ENCODE measurements around the gene PRKCE. TPM values are rescaled to one million over a fixed set of nuclear protein-coding genes. Genes with fewer than 3 reads are reported as not detected.

Gene PRKCE
- total and polyA plus RNA-seq, 2 experiments from 2014 or later, result 0.94 to 1.2 TPM

DNA sequence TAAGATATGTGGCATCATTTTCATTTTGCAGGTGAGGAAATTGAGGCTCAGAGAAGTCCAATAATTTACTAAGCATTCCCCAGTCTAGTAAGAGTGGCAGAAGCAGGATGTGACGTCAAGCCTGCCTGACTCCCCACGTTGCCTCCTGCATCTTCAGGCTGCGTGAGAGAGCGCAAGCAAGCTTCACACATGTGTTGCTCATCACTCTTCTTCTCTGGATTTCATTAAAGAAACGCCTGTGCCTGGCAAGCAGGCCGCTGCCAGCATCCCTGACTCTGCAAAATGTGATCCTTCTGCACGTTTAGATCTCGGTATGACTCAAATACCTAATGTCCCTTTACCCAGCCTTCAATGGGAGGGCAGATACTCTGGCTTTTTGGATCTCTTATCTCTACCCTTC lies 96.8 kb downstream of the PRKCE start:
- H3K4me1 Mint-ChIP-seq, result peaks cover 9% of the 10 kb centered on the region; the same call in 2 of the 3 replicates
- Histone ChIP-seq H3K4me1 (ENCODE audit: insufficient read depth) (no peaks in the 10 kb centered on the region), H4K20me1 (replicated peaks; ENCODE audit: insufficient read depth) (no peaks in the 10 kb centered on the region), H3K4me3 (no peak overlapping the region), H3K79me2 (replicated peaks; ENCODE audit: insufficient read depth) (no peaks in the 10 kb centered on the region), H3F3A (replicated peaks; ENCODE audit: low read depth) (no peaks in the 10 kb centered on the region), H2AFZ (no peak overlapping the region), H3K27ac (ENCODE audit: low read depth) (no peak overlapping the region), H3K4me2 (no peak overlapping the region), H3K9me2 (ENCODE audit: insufficient read depth) (no peaks in the 10 kb centered on the region), H3K36me3 (ENCODE audit: insufficient read depth) (no peaks in the 10 kb centered on the region), H3K27me3 (ENCODE audit: insufficient read depth) (no peaks in the 10 kb centered on the region)
- no peak overlapping the region for H3K4me3 Mint-ChIP-seq
- no peak overlapping the region for H3K27ac Mint-ChIP-seq
- no peak for ATAC-seq
- DNase-seq (ENCODE audit: low spot score), result no peak
- H3K9me3 Mint-ChIP-seq, result peaks cover 13% of the 10 kb centered on the region
- peaks cover 3% of the 10 kb centered on the region; the same call in 2 of the 3 replicates for H3K36me3 Mint-ChIP-seq (ENCODE audit: low read depth)
- TF ChIP-seq, protein P1, sequence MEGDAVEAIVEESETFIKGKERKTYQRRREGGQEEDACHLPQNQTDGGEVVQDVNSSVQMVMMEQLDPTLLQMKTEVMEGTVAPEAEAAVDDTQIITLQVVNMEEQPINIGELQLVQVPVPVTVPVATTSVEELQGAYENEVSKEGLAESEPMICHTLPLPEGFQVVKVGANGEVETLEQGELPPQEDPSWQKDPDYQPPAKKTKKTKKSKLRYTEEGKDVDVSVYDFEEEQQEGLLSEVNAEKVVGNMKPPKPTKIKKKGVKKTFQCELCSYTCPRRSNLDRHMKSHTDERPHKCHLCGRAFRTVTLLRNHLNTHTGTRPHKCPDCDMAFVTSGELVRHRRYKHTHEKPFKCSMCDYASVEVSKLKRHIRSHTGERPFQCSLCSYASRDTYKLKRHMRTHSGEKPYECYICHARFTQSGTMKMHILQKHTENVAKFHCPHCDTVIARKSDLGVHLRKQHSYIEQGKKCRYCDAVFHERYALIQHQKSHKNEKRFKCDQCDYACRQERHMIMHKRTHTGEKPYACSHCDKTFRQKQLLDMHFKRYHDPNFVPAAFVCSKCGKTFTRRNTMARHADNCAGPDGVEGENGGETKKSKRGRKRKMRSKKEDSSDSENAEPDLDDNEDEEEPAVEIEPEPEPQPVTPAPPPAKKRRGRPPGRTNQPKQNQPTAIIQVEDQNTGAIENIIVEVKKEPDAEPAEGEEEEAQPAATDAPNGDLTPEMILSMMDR (conservative IDR thresholded peaks at IDR 0.05; ENCODE audit: low read depth in 2 of 2), result no peak
- TF ChIP-seq STAT1 (IDR thresholded peaks at IDR 0.05; ENCODE audit: unreplicated experiment) (no peak), ZNF331 (CRISPR knock-in tag; IDR thresholded peaks at IDR 0.05; ENCODE audit: low read depth) (no peak), EZH2 (IDR thresholded peaks at IDR 0.05; ENCODE audit: low read depth, unreplicated experiment) (no peak), EZH2phosphoT487 (IDR thresholded peaks at IDR 0.05; ENCODE audit: unreplicated experiment) (no peak), CREB1 (CRISPR knock-in tag; IDR thresholded peaks at IDR 0.05; ENCODE audit: low read depth) (no peak), POLR2AphosphoS5 (IDR thresholded peaks at IDR 0.05; ENCODE audit: low read depth) (no peak), ZNF114 (CRISPR knock-in tag; IDR thresholded peaks at IDR 0.05) (no peak), JUNB (IDR thresholded peaks at IDR 0.05; ENCODE audit: unreplicated experiment) (no peak), NANOG (IDR thresholded peaks at IDR 0.05; ENCODE audit: borderline replicate concordance) (no peak)
- TF ChIP-seq, protein P2, sequence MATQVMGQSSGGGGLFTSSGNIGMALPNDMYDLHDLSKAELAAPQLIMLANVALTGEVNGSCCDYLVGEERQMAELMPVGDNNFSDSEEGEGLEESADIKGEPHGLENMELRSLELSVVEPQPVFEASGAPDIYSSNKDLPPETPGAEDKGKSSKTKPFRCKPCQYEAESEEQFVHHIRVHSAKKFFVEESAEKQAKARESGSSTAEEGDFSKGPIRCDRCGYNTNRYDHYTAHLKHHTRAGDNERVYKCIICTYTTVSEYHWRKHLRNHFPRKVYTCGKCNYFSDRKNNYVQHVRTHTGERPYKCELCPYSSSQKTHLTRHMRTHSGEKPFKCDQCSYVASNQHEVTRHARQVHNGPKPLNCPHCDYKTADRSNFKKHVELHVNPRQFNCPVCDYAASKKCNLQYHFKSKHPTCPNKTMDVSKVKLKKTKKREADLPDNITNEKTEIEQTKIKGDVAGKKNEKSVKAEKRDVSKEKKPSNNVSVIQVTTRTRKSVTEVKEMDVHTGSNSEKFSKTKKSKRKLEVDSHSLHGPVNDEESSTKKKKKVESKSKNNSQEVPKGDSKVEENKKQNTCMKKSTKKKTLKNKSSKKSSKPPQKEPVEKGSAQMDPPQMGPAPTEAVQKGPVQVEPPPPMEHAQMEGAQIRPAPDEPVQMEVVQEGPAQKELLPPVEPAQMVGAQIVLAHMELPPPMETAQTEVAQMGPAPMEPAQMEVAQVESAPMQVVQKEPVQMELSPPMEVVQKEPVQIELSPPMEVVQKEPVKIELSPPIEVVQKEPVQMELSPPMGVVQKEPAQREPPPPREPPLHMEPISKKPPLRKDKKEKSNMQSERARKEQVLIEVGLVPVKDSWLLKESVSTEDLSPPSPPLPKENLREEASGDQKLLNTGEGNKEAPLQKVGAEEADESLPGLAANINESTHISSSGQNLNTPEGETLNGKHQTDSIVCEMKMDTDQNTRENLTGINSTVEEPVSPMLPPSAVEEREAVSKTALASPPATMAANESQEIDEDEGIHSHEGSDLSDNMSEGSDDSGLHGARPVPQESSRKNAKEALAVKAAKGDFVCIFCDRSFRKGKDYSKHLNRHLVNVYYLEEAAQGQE (IDR thresholded peaks at IDR 0.05; ENCODE audit: unreplicated experiment), result no peak
- TF ChIP-seq, protein P3, sequence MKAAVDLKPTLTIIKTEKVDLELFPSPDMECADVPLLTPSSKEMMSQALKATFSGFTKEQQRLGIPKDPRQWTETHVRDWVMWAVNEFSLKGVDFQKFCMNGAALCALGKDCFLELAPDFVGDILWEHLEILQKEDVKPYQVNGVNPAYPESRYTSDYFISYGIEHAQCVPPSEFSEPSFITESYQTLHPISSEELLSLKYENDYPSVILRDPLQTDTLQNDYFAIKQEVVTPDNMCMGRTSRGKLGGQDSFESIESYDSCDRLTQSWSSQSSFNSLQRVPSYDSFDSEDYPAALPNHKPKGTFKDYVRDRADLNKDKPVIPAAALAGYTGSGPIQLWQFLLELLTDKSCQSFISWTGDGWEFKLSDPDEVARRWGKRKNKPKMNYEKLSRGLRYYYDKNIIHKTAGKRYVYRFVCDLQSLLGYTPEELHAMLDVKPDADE (IDR thresholded peaks at IDR 0.05), result no peak
- TF ChIP-seq, protein P4, sequence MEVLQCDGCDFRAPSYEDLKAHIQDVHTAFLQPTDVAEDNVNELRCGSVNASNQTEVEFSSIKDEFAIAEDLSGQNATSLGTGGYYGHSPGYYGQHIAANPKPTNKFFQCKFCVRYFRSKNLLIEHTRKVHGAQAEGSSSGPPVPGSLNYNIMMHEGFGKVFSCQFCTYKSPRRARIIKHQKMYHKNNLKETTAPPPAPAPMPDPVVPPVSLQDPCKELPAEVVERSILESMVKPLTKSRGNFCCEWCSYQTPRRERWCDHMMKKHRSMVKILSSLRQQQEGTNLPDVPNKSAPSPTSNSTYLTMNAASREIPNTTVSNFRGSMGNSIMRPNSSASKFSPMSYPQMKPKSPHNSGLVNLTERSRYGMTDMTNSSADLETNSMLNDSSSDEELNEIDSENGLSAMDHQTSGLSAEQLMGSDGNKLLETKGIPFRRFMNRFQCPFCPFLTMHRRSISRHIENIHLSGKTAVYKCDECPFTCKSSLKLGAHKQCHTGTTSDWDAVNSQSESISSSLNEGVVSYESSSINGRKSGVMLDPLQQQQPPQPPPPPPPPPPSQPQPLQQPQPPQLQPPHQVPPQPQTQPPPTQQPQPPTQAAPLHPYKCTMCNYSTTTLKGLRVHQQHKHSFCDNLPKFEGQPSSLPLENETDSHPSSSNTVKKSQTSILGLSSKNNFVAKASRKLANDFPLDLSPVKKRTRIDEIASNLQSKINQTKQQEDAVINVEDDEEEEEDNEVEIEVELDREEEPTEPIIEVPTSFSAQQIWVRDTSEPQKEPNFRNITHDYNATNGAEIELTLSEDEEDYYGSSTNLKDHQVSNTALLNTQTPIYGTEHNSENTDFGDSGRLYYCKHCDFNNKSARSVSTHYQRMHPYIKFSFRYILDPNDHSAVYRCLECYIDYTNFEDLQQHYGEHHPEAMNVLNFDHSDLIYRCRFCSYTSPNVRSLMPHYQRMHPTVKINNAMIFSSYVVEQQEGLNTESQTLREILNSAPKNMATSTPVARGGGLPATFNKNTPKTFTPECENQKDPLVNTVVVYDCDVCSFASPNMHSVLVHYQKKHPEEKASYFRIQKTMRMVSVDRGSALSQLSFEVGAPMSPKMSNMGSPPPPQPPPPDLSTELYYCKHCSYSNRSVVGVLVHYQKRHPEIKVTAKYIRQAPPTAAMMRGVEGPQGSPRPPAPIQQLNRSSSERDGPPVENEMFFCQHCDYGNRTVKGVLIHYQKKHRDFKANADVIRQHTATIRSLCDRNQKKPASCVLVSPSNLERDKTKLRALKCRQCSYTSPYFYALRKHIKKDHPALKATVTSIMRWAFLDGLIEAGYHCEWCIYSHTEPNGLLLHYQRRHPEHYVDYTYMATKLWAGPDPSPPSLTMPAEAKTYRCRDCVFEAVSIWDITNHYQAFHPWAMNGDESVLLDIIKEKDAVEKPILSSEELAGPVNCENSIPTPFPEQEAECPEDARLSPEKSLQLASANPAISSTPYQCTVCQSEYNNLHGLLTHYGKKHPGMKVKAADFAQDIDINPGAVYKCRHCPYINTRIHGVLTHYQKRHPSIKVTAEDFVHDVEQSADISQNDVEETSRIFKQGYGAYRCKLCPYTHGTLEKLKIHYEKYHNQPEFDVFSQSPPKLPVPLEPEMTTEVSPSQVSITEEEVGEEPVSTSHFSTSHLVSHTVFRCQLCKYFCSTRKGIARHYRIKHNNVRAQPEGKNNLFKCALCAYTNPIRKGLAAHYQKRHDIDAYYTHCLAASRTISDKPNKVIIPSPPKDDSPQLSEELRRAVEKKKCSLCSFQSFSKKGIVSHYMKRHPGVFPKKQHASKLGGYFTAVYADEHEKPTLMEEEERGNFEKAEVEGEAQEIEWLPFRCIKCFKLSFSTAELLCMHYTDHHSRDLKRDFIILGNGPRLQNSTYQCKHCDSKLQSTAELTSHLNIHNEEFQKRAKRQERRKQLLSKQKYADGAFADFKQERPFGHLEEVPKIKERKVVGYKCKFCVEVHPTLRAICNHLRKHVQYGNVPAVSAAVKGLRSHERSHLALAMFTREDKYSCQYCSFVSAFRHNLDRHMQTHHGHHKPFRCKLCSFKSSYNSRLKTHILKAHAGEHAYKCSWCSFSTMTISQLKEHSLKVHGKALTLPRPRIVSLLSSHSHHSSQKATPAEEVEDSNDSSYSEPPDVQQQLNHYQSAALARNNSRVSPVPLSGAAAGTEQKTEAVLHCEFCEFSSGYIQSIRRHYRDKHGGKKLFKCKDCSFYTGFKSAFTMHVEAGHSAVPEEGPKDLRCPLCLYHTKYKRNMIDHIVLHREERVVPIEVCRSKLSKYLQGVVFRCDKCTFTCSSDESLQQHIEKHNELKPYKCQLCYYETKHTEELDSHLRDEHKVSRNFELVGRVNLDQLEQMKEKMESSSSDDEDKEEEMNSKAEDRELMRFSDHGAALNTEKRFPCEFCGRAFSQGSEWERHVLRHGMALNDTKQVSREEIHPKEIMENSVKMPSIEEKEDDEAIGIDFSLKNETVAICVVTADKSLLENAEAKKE (CRISPR knock-in tag; IDR thresholded peaks at IDR 0.05), result no peak
- peaks cover 8% of the 10 kb centered on the region for H3K27me3 Mint-ChIP-seq (ENCODE audit: insufficient read depth, low read depth, poor library complexity)
